CD14-positive monocyte (primary cell): ENCODE data around the gene HAGH. TPM values are rescaled to one million over a fixed set of nuclear protein-coding genes. Genes with fewer than 3 reads are reported as not detected.

Experiments used
- DNase-seq, 3 donors: peaks; one replicate each; pipeline ENCODE4 v3.0.0-alpha.2; 2011 to 2022
- H2AFZ ChIP-seq: 2 replicates; pipeline ENCODE4 v1.6.0; 2012; ENCODE audit warnings: mild to moderate bottlenecking, low read depth, low read length, inconsistent platforms; ENCODE audit not compliant: insufficient read depth, poor library complexity, severe bottlenecking
- H3K27ac ChIP-seq, 2 donors: 1 replicate in 1 of 2; 2 replicates in 1 of 2; pipeline ENCODE4 v1.5.1; 2012 to 2013; ENCODE audit warnings: low read length in 2 of 2, control low read depth in 1 of 2, inconsistent platforms in 1 of 2, low read depth in 1 of 2, mild to moderate bottlenecking in 1 of 2
- H3K27me3 ChIP-seq, 2 donors: one replicate each; pipeline versions ENCODE4 v1.6.0 to v1.6.1; 2011 to 2013; ENCODE audit warnings: low read length in 2 of 2; ENCODE audit not compliant: control insufficient read depth in 2 of 2, insufficient read depth in 2 of 2
- H3K36me3 ChIP-seq, 2 donors: replicated peaks in 1 of 2; 1 replicate in 1 of 2; 2 replicates in 1 of 2; pipeline versions ENCODE4 v1.5.1 to v1.6.1; 2012 to 2013; ENCODE audit warnings: low read length in 2 of 2, control low read depth in 1 of 2, inconsistent platforms in 1 of 2, mild to moderate bottlenecking in 1 of 2; ENCODE audit not compliant: insufficient read depth in 2 of 2, control insufficient read depth in 1 of 2
- H3K4me1 ChIP-seq, 2 donors: 1 replicate in 1 of 2; 2 replicates in 1 of 2; pipeline versions ENCODE4 v1.5.1 to v1.6.1; 2012 to 2013; ENCODE audit warnings: low read length in 2 of 2, control low read depth in 1 of 2, inconsistent platforms in 1 of 2, mild to moderate bottlenecking in 1 of 2, moderate library complexity in 1 of 2; ENCODE audit not compliant: insufficient read depth in 2 of 2, control insufficient read depth in 1 of 2
- H3K4me2 ChIP-seq: replicated peaks from 2 replicates; pipeline ENCODE3; 2012; ENCODE audit warnings: low read length, moderate library complexity, mild to moderate bottlenecking; ENCODE audit not compliant: poor library complexity, severe bottlenecking; ENCODE audit errors: extremely low read depth
- H3K4me3 ChIP-seq, 3 experiments: fragments of 200-600 bp in 1 of 3; sonication (generic) in 1 of 3; replicated peaks in 1 of 3; 1 replicate in 2 of 3; 2 replicates in 1 of 3; pipeline ENCODE4 v1.5.1; 2011 to 2013; ENCODE audit warnings: low read length in 3 of 3, mild to moderate bottlenecking in 3 of 3, control low read depth in 2 of 3, low read depth in 2 of 3, inconsistent platforms in 1 of 3, moderate library complexity in 1 of 3
- H3K79me2 ChIP-seq: 2 replicates; pipeline ENCODE4 v1.6.0; 2012; ENCODE audit warnings: mild to moderate bottlenecking, control low read depth, inconsistent platforms, low read length, moderate library complexity; ENCODE audit not compliant: insufficient read depth
- H3K9ac ChIP-seq: 2 replicates; pipeline ENCODE4 v1.6.0; 2017; ENCODE audit warnings: low read length, mild to moderate bottlenecking; ENCODE audit not compliant: insufficient read depth, poor library complexity, severe bottlenecking
- H3K9me3 ChIP-seq, 2 donors: replicated peaks in 1 of 2; 1 replicate in 1 of 2; 2 replicates in 1 of 2; pipeline versions ENCODE4 v1.5.1 to v1.6.1; 2012 to 2013; ENCODE audit warnings: low read length in 2 of 2, control low read depth in 1 of 2; ENCODE audit not compliant: control insufficient read depth in 1 of 2, insufficient read depth in 1 of 2
- H4K20me1 ChIP-seq: 2 replicates; pipeline ENCODE4 v1.6.0; 2012; ENCODE audit warnings: mild to moderate bottlenecking, low read length, control low read depth, moderate library complexity; ENCODE audit not compliant: insufficient read depth
- H3K27ac Mint-ChIP-seq, 7 donors: one replicate each; pipeline ENCODE4 v1.8.0; 2020; ENCODE audit warnings: mild to moderate bottlenecking in 7 of 7, mixed read lengths in 7 of 7, moderate library complexity in 6 of 7, inconsistent platforms in 2 of 7
- H3K27me3 Mint-ChIP-seq, 3 donors: one replicate each; pipeline ENCODE4 v1.8.0; 2021 to 2022; ENCODE audit warnings: low read depth in 3 of 3, mild to moderate bottlenecking in 3 of 3, mixed read lengths in 3 of 3, moderate library complexity in 3 of 3, inconsistent platforms in 1 of 3
- H3K36me3 Mint-ChIP-seq, 2 donors: one replicate each; pipeline ENCODE4 v1.8.0; 2020; ENCODE audit warnings: mixed read lengths in 2 of 2, inconsistent platforms in 1 of 2, mild to moderate bottlenecking in 1 of 2
- H3K4me1 Mint-ChIP-seq: one replicate; pipeline ENCODE4 v1.8.0; 2020; ENCODE audit warnings: mild to moderate bottlenecking, mixed read lengths
- H3K4me3 Mint-ChIP-seq, 2 donors: one replicate each; pipeline ENCODE4 v1.8.0; 2020; ENCODE audit warnings: mild to moderate bottlenecking in 2 of 2, mixed read lengths in 2 of 2, moderate library complexity in 1 of 2
- H3K9me3 Mint-ChIP-seq, 7 donors: one replicate each; pipeline ENCODE4 v1.8.0; 2020 to 2022; ENCODE audit warnings: mixed read lengths in 7 of 7, mild to moderate bottlenecking in 6 of 7, moderate library complexity in 6 of 7, inconsistent platforms in 2 of 7
- WGBS: methylation state at CpG from one replicate; pipeline ENCODE4 v1.1.5; 2013; ENCODE audit warnings: missing lambda C conversion rate; ENCODE audit not compliant: insufficient coverage; 5-methylcytosine and 5-hydroxymethylcytosine counted together
- intact Hi-C, 2 donors: fragments of 100-400 bp; cut with micrococcal nuclease; formaldehyde crosslinking; loops; one replicate each; pipeline versions ENCODE4 v1.15.0 to v1.15.1; 2023
- polyA plus RNA-seq, 3 donors: library from polyadenylated mRNA; depleted of rRNA in 1 of 3; unstranded in 2 of 3; stranded (reverse) in 1 of 3; fragments of 300-500 nt in 2 of 3; fragments of >200 nt in 1 of 3; fragmentation: Illumina TruSeq in 2 of 3; gene quantifications; 1 replicate in 2 of 3; 2 replicates in 1 of 3; pipeline ENCODE4 v1.2.3, GENCODE V29; 2012 to 2021
- TF ChIP-seq, protein P1 (sequence below): fragments of 200-600 bp; IDR thresholded peaks from one replicate; pipeline ENCODE4 v1.8.0; 2022; ENCODE audit warnings: antibody characterized with exemption, mild to moderate bottlenecking

HAGH gene
- polyA plus RNA-seq, 3 donors, result 42.6 to 82.1 (median 47.7) TPM

GRCh38 chr16:1784977-1785845 is 41.4 kb downstream of the HAGH start:
- H3K4me3 Mint-ChIP-seq, result no peak overlapping the region
- H3K9me3 Mint-ChIP-seq, result no peaks in the 10 kb centered on the region
- peaks cover 52% of the 10 kb centered on the region for H4K20me1 ChIP-seq
- WGBS, result 97% methylated on average over 20 of the region's 26 CpGs
- H3K4me1 ChIP-seq, result peaks cover 25 to 33% of the 10 kb centered on the region in 2 donors
- no peaks in the 10 kb centered on the region for H3K9me3 ChIP-seq
- H2AFZ ChIP-seq, result no peak overlapping the region
- H3K4me3 ChIP-seq, result no peak overlapping the region
- TF ChIP-seq, protein P1, sequence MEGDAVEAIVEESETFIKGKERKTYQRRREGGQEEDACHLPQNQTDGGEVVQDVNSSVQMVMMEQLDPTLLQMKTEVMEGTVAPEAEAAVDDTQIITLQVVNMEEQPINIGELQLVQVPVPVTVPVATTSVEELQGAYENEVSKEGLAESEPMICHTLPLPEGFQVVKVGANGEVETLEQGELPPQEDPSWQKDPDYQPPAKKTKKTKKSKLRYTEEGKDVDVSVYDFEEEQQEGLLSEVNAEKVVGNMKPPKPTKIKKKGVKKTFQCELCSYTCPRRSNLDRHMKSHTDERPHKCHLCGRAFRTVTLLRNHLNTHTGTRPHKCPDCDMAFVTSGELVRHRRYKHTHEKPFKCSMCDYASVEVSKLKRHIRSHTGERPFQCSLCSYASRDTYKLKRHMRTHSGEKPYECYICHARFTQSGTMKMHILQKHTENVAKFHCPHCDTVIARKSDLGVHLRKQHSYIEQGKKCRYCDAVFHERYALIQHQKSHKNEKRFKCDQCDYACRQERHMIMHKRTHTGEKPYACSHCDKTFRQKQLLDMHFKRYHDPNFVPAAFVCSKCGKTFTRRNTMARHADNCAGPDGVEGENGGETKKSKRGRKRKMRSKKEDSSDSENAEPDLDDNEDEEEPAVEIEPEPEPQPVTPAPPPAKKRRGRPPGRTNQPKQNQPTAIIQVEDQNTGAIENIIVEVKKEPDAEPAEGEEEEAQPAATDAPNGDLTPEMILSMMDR, result no peak
- H3K27ac Mint-ChIP-seq, result peak overlapping the region in 2 of 7 donors; percentile 50 to 68
- H3K27me3 Mint-ChIP-seq, result no peaks in the 10 kb centered on the region
- H3K36me3 Mint-ChIP-seq, result peaks cover 16 to 53% of the 10 kb centered on the region in 2 donors
- no peak overlapping the region for H3K4me2 ChIP-seq
- H3K27me3 ChIP-seq, result no peaks in the 10 kb centered on the region
- peaks cover 37% of the 10 kb centered on the region in 2 donors for H3K36me3 ChIP-seq
- no peak for DNase-seq
- H3K4me1 Mint-ChIP-seq, result peaks cover 25% of the 10 kb centered on the region
- H3K9ac ChIP-seq, result no peak overlapping the region
- H3K79me2 ChIP-seq, result peaks cover 55% of the 10 kb centered on the region
- intact Hi-C loops, result loop anchor here (5.0 to 10.0 kb wide), 4 partner anchors 42 to 360 kb away; partner anchors contain the start of genes FAHD1 (in 1 of the 2), HAGH (in 1 of the 2), MAPK8IP3 (in 1 of the 2) and NTHL1 (in 1 of the 2)
- H3K27ac ChIP-seq, result no peak overlapping the region

DNA sequence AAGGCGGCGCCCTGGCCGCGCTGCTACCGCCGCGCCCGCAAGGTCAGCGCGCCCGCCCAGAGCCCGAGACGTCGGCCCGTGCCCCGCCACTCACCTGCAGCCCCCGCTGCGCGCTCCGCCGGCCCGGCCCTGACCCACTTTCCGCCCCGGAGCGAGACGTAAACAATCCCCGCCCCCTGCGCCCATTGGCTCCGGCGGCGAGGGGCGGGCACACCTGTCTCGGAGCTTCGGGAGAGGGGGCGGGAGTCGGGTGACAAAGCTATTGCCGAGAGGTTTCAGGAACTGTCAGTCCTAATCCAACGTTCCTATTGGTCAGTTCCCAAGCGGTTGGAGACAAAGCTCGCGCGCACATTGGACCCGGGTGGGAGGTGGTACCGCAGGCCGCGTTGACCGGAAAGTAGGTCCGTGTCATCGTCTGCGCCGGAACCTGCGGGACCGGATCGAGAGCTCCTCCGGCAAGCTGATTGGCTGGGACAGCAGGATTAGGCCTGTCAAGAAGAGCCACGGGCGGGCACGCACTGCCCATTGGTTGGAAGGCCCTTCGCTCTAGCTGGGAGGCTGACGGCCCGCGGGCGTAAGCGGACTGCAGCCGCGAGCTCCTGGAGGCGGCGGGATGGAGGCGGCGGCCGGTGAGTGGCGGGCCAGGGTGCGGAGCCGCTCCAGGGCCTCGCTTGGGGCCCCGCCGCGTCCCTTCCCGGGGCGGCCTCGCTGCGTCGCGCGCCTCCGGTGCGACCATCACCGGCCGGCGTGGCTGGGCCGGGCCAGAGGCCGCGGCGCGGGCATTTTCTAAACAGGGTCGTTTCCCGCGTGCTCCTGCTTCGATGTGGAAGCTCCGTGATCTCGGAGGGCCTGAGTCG is 44.0 kb downstream of the HAGH start, which contains the start of the genes NUBP2 and SPSB3:
Gene NUBP2, plus strand, starts transcription at position 553 of the 857 bp plus-strand sequence. Its CDS starts 61 bp downstream, at position 614.
Gene SPSB3, minus strand, starts transcription at position 164 of the 857 bp plus-strand sequence. CDS start 1,088 bp downstream, outside the sequence.
- DNase-seq, result peak; percentile 100
- Mint-ChIP-seq H3K4me3 (peak within 1 kb of the TSS; percentile 87 to 93), H3K36me3 (peaks cover 12 to 45% of the 10 kb centered on the region in 2 donors), H3K27me3 (no peaks in the 10 kb centered on the region), H3K27ac (peak within 1 kb of the TSS; percentile 82 to 95 (median 86)), H3K4me1 (peaks cover 27% of the 10 kb centered on the region), H3K9me3 (no peaks in the 10 kb centered on the region)
- H3K79me2 ChIP-seq, result peaks cover 61% of the 10 kb centered on the region
- intact Hi-C loops, result loop anchor here (1.0 to 10.0 kb wide), 7 partner anchors 9 to 358 kb away; partner anchors contain the start of genes FAHD1 (in 2 of the 2), HAGH (in 2 of the 2), MAPK8IP3 (in 1 of the 2) and MRPS34 (in 1 of the 2)
- peak within 1 kb of the TSS; percentile 83 for H2AFZ ChIP-seq
- H3K27ac ChIP-seq, result peak within 1 kb of the TSS; percentile 52 to 83
- H3K27me3 ChIP-seq, result no peaks in the 10 kb centered on the region
- peak within 1 kb of the TSS; percentile 84 for H3K9ac ChIP-seq
- H4K20me1 ChIP-seq, result peaks cover 72% of the 10 kb centered on the region
- H3K9me3 ChIP-seq, result no peaks in the 10 kb centered on the region
- H3K4me3 ChIP-seq, result peak within 1 kb of the TSS; percentile 66 to 94 (median 85)
- peaks cover 25 to 33% of the 10 kb centered on the region in 2 donors for H3K4me1 ChIP-seq
- peaks cover 23 to 27% of the 10 kb centered on the region in 2 donors for H3K36me3 ChIP-seq
- TF ChIP-seq, protein P1, result no peak
- peak within 1 kb of the TSS; percentile 88 for H3K4me2 ChIP-seq
- WGBS, result under 1% methylated on average over 102 of the region's 102 CpGs
